Activated T-cell treated with anti-CD3 and anti-CD28 coated beads, Interleukin-2, amount 50 U/mL, for 1 hour (primary cell): ENCODE results near the gene FAM47C.
"Not testable (repeated sequence)": the region's sequence is repeated elsewhere in the genome, so short reads cannot be mapped to it uniquely, and the experiment has no call there.

Experiments
- DNase-seq: peaks from one replicate; pipeline ENCODE4 v3.0.0-alpha.2; 2020

FAM47C gene

DNA sequence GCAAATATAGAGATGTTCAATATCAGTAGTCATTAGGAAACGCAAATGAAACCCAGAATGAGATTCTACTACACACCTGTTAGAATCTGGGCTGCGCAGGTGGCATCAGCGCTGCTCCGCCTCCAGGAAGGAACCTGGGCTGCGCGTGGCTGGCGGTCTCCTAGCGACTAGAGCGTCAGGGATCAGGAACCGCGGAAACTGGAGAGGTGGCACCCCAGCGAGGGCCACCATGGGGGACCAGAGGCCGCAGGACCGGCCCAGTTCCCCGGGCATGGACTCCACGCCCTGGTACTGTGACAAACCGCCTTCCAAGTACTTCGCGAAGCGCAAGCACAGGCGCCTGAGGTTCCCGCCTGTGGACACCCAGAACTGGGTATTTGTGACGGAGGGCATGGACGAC is at the start of gene FAM47C:
Gene FAM47C, plus strand, starts transcription at position 185 of the 400 bp plus-strand sequence. Its CDS starts 45 bp downstream, at position 230.
- not testable (repeated sequence) for DNase-seq

GRCh38 chrX:36961590-36961989 is 46.6 kb upstream of the FAM47C start:
- no peak for DNase-seq

GRCh38 chrX:36963069-36963808 is 44.9 kb upstream of the FAM47C start:
- no peak for DNase-seq

GRCh38 chrX:36963852-36964251 is 44.3 kb upstream of the FAM47C start:
- DNase-seq: no peak

- no peak for DNase-seq
Observed at GRCh38 chrX:36973575-36973974, 34.6 kb upstream of the FAM47C start.

DNA sequence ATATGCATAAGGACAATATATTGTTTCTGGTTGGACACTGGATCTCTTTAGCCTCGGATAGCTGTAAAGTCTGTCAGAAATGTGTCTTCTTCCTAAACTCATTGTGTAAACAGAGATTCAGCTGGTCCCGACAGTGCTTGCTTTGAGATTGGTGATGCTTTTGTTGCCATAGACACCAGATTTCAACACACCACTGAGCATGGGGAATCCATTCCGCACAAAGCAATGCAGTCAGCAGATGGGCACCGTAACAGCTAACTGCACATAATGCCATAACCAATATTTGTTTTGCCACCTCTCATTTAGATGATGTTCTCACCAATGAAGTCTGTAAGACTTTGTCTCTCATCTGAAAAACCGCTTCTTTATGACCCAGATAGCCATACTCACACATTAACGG is 33.3 kb upstream of the FAM47C start:
- DNase-seq: no peak

GRCh38 chrX:36978886-36979285 is 29.3 kb upstream of the FAM47C start:
- no peak for DNase-seq

- DNase-seq: no peak
Observed at GRCh38 chrX:36983831-36984230, 24.3 kb upstream of the FAM47C start.

GRCh38 chrX:36985416-36986209 is 22.6 kb upstream of the FAM47C start:
- not testable (repeated sequence) for DNase-seq

DNA sequence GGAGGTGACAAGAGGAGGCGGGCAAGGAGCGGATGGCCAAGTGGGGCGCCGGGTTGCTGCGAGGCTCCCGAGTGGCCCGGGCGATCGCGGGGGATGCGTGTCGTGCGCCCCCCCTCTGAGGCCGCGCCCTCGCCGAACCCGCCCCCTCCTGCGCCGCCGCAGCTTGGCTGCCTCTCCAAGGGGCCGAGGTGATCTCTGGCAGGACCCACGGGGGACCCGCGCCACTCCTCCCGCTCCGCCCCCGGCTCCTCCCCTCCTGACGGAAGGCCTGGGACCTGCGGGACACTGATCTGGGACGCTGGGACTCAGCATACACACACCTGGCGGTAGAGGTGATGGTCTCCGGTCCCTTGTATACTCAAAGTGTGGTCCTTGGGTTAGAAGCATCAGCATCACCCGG is 21.9 kb upstream of the FAM47C start:
- DNase-seq: no peak

GRCh38 chrX:36987212-36987611 is 21.0 kb upstream of the FAM47C start:
- DNase-seq: not testable (repeated sequence)

DNA sequence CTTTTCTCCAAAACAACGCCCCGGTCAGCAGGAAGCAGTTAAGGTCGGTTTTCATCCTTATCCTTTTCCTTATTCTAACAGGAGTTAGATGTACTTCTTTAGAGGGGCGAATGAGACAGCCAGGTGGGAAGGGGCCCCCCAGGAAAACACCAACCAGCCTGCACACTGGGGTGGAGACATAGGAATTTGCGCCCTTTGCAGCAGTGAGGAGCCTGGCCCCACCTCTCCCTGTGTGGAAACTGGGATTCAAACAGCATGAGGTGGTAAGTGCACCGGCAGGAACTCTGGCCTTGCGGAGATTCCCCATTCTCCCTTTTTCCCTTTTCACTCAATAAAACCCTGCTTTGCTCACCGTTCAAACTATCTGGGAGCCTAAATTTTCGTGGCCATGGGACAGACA is 8.0 kb upstream of the FAM47C start:
- DNase-seq: no peak

GRCh38 chrX:37010496-37010895 is 2.3 kb downstream of the FAM47C start:
- DNase-seq: no peak

DNA sequence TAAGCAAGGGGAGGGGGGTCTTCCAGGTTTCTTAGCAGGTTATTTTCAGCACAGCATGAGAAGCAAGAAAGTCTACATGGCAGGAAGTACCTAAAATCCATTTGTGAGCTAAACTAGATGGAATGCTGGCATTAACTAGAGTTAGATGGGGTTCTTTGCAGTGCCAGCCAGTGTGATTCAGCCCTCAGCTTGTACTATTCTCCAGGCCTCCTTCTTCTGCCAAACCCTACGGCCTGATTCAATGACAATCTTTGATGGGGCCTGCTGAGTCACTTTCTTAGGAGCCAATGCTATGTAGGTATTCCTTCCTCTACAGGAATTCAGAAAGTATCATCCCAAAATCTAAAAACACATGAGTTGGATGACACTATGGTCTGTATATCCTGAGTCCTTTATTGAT is 26.1 kb downstream of the FAM47C start:
- DNase-seq: not testable (repeated sequence)

DNA sequence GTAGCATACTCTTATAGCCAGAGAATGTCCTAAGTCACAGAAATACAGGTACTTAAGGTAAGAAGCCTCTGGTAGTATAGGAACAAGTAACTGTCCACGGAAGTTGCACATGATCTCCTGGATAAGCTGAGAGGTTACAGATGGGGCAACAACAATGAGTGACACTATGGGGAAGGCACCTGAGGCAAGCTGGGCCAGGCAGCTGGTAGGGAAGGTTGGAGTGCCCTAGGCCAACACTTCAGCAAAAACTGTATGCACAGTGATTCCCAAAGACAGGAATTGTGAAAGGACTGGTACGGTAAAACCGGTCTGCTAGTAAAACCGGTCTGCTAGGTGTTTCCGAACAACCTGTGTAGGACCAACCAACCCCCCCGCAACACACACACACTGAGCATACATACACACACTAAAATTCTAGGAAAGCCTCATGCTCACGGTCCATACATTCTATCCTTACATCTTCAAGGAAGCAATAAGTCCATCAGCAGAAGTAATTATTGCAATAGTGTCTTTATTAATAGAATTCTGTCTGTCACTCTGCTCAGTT is 28.6 kb downstream of the FAM47C start:
- not testable (repeated sequence) for DNase-seq

GRCh38 chrX:37038814-37039213 is 30.6 kb downstream of the FAM47C start:
- DNase-seq: not testable (repeated sequence)

- DNase-seq: not testable (repeated sequence)
Observed at GRCh38 chrX:37042956-37043885, 35.1 kb downstream of the FAM47C start.

- no peak for DNase-seq
Observed at GRCh38 chrX:37047776-37048175, 39.6 kb downstream of the FAM47C start.

GRCh38 chrX:37057572-37057971 is 49.4 kb downstream of the FAM47C start:
- not testable (repeated sequence) for DNase-seq

- DNase-seq: no peak
Observed at GRCh38 chrX:37060999-37061398, 52.8 kb downstream of the FAM47C start.
